WERI-Rb-1 (cell line): ENCODE measurements around the gene DMRT2.

Source experiments
- DNase-seq: peaks from one replicate; pipeline ENCODE4 v3.0.0-alpha.2; 2020
- H3K27ac ChIP-seq: fragments of 250-450 bp; sonication (Bioruptor Pico); 2 replicates; pipeline ENCODE4 v1.5.1; 2020; ENCODE audit warnings: mild to moderate bottlenecking, moderate library complexity
- H3K27me3 ChIP-seq: fragments of 250-450 bp; sonication (Bioruptor Pico); 2 replicates; pipeline ENCODE4 v1.5.1; 2021; ENCODE audit warnings: mild to moderate bottlenecking, low read depth, moderate library complexity; ENCODE audit not compliant: insufficient read depth, severe bottlenecking
- H3K36me3 ChIP-seq: fragments of 250-450 bp; sonication (Bioruptor Pico); 2 replicates; pipeline ENCODE4 v1.5.1; 2020; ENCODE audit warnings: mild to moderate bottlenecking, moderate library complexity
- H3K4me3 ChIP-seq: 2 replicates; pipeline ENCODE4 v1.5.1; 2011; ENCODE audit warnings: low read depth, mild to moderate bottlenecking, control low read depth, low read length
- H3K9me3 ChIP-seq: fragments of 250-450 bp; sonication (Bioruptor Pico); 2 replicates; pipeline ENCODE4 v1.5.1; 2021; ENCODE audit warnings: mild to moderate bottlenecking, moderate library complexity; ENCODE audit not compliant: severe bottlenecking
- TF ChIP-seq, protein P1 (sequence below): IDR thresholded peaks from 2 replicates; pipeline ENCODE4 v1.5.1; 2011; ENCODE audit warnings: low read depth, mild to moderate bottlenecking, control low read depth, inconsistent platforms, low read length

The DMRT2 gene

DNA sequence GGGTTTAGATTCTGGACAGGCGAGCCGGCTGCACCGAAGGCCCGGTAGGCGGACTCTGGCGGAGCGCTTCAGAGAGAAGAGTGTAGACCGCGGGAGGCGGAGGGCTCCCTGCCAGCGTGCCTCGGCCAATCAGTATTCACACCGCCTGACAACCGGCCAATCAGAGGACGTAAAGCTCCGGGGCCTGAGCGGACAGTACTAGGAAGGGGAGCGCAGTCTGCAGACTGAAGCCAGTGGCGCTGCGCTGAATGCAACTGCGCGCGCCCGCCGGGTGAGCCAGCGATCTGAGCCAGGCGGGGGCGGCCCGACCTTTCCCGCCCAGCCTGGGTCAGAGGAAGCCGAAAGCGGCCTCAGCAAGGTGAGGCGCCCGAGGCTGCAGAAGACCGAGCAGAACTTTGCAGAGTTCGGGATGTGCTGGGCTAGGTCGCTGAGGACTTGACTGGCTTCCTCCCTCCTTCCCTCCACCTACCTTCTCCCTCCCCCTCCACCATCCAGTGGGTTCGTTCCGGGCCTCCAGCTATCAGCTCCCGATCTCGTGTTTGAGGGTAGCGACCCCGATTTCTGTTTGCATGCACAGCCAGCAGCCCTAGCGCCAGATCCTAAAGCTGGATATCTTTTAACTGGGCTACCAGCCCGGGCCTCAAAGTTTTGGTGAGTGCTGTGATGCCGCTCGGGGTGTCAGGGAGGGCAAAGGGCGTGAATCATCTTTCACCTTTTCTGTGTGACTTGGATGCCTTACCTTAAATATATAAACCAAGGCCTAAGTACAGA is at the start of gene DMRT2:
TSS of gene DMRT2 (plus strand) at position 233 of the 771 bp plus-strand sequence. CDS start 1,257 bp downstream, outside the sequence.
- Histone ChIP-seq H3K36me3 (no peaks in the 10 kb centered on the region), H3K27ac (no peak within 1 kb of the TSS; the same call in 1 of the 2 replicates), H3K4me3 (peak within 1 kb of the TSS; percentile 39), H3K9me3 (peaks cover 8% of the 10 kb centered on the region), H3K27me3 (peaks cover 22% of the 10 kb centered on the region)
- TF ChIP-seq, protein P1, sequence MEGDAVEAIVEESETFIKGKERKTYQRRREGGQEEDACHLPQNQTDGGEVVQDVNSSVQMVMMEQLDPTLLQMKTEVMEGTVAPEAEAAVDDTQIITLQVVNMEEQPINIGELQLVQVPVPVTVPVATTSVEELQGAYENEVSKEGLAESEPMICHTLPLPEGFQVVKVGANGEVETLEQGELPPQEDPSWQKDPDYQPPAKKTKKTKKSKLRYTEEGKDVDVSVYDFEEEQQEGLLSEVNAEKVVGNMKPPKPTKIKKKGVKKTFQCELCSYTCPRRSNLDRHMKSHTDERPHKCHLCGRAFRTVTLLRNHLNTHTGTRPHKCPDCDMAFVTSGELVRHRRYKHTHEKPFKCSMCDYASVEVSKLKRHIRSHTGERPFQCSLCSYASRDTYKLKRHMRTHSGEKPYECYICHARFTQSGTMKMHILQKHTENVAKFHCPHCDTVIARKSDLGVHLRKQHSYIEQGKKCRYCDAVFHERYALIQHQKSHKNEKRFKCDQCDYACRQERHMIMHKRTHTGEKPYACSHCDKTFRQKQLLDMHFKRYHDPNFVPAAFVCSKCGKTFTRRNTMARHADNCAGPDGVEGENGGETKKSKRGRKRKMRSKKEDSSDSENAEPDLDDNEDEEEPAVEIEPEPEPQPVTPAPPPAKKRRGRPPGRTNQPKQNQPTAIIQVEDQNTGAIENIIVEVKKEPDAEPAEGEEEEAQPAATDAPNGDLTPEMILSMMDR = no peak
- peak; percentile 89 for DNase-seq

DNA sequence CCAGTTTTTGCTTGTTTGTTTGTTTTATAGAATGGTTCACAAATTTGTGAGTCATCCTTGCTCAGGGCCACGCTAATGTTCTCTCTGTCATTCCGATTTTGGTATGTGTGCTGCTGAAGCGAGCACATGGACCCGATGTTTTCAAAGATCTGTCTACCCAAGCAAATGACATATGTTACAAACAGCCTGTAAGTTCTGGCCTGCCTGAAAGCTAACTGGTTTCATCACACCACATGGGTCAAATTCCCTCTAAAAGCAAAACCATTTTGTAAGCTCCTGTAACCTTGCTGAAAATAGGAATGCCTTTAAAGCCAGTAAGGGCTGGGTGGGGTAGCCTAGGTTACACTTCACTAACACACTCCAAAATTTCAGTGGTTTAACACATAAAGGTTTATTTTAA is 48.3 kb upstream of the DMRT2 start:
- Histone ChIP-seq H3K4me3 (no peak overlapping the region), H3K27me3 (no peaks in the 10 kb centered on the region), H3K9me3 (peaks cover 27% of the 10 kb centered on the region), H3K27ac (no peak overlapping the region), H3K36me3 (no peaks in the 10 kb centered on the region)
- TF ChIP-seq, protein P1 = no peak
- no peak for DNase-seq

GRCh38 chr9:1002678-1003077 is 47.5 kb upstream of the DMRT2 start:
- Histone ChIP-seq H3K27ac (no peak overlapping the region), H3K27me3 (no peaks in the 10 kb centered on the region), H3K9me3 (peaks cover 21% of the 10 kb centered on the region), H3K36me3 (no peaks in the 10 kb centered on the region), H3K4me3 (no peak overlapping the region)
- TF ChIP-seq, protein P1 = no peak
- DNase-seq = no peak

DNA sequence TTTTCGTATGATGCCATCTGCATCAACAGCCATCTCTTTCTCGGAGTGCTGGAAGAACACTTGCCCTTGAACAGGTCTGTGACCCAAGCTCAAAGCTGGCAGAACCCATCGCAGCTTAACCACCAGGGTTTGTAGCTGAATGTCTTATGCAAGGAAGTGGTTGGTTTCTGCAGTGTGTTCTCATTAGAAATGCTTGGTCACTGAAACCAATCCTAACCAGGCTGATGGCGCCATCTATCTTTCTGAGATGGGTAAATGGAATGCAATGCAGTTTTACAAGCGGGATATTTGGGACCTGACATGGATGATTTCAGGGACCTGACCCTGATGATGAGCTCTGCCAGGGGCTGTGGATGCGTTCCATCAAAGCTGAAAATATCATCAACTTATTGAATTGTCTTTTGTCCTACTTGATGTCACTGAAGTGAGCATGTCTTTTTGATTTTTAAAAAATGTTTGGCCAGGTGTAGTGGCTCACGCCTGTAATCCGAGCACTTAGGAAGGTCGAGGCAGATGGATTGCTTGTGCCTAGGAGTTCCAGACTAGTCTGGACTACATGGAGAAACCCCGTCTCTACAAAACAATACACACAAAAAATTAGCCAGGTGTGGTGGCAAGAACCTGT is 45.0 kb upstream of the DMRT2 start:
- DNase-seq = peak; percentile 50
- no peaks in the 10 kb centered on the region for H3K36me3 ChIP-seq
- peaks cover 4% of the 10 kb centered on the region for H3K9me3 ChIP-seq
- TF ChIP-seq, protein P1 = peak; percentile 73
- no peaks in the 10 kb centered on the region for H3K27me3 ChIP-seq
- H3K27ac ChIP-seq = no peak overlapping the region
- H3K4me3 ChIP-seq = no peak overlapping the region

DNA sequence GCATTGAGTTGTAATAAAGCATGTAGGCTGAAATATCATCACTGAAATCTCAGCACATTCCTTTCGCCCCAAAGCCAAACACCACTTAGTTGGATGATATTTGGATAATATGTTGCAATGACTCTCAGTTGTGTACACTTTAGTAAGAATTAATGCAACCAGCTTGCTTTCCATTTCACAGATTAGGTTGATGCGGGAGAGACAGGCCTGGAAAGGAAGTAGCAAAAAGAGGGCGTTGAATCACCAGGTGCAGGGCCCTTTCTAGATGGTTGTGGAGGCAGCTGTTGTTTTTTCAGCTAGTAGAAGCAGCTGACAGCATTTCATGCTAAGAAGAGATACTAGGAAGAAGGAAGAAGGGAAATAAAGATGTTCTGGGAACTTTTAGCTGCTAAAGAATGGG is 42.8 kb upstream of the DMRT2 start:
- TF ChIP-seq, protein P1 = no peak
- no peaks in the 10 kb centered on the region for H3K36me3 ChIP-seq
- no peaks in the 10 kb centered on the region for H3K27me3 ChIP-seq
- H3K9me3 ChIP-seq = no peaks in the 10 kb centered on the region
- H3K4me3 ChIP-seq = no peak overlapping the region
- H3K27ac ChIP-seq = no peak overlapping the region
- DNase-seq = no peak
